IMR-90 (cell line): Measurements from ENCODE around the gene TMEM223. TPM values are rescaled to one million over a fixed set of nuclear protein-coding genes. Genes with fewer than 3 reads are reported as not detected.

Experiments
- ATAC-seq: fragments of 200-7000 bp; cut with Tn5 transposase; 2 replicates; pipeline ENCODE4 v1.9.1; 2020; ENCODE audit warnings: low read depth, mild to moderate bottlenecking, moderate library complexity
- BruUV-seq: library from RNA; stranded (reverse); fragments of 400-500 nt; replicated peaks from 2 replicates; lab custom pipeline; 2021; lab: Mats Ljungman, UMichigan
- CTCF ChIA-PET: fragments of 300-600 bp; formaldehyde crosslinking; extraction: SDS; loops from one replicate; lab custom pipeline; 2021; ENCODE audit warnings: antibody characterized with exemption; lab: Yijun Ruan, JAX
- POLR2A ChIA-PET: fragments of 300-600 bp; sonication (Branson Sonifier 250); formaldehyde crosslinking; loops from one replicate; lab custom pipeline; 2022; ENCODE audit warnings: antibody characterized with exemption; ENCODE audit not compliant: unreplicated experiment; lab: Charles Lee
- DNase-seq: peaks from one replicate; pipeline ENCODE4 v3.0.0; 2013
- H2AFZ ChIP-seq: replicated peaks from 2 replicates; pipeline ENCODE3; 2013; ENCODE audit warnings: low read length, mild to moderate bottlenecking; ENCODE audit not compliant: poor library complexity
- H2AK5ac ChIP-seq: 2 replicates; pipeline ENCODE4 v1.6.1; 2013; ENCODE audit warnings: low read depth, low read length, inconsistent platforms
- H2AK9ac ChIP-seq: replicated peaks from 2 replicates; pipeline ENCODE3; 2013; ENCODE audit warnings: mild to moderate bottlenecking, low read depth, low read length, moderate library complexity; ENCODE audit not compliant: poor library complexity
- H2BK120ac ChIP-seq: 2 replicates; pipeline ENCODE4 v1.6.1; 2013; ENCODE audit warnings: low read depth, low read length, inconsistent platforms
- H2BK15ac ChIP-seq: 3 replicates; pipeline ENCODE4 v1.6.1; 2013; ENCODE audit warnings: low read depth, low read length, inconsistent platforms
- H2BK20ac ChIP-seq: 2 replicates; pipeline ENCODE4 v1.6.1; 2013; ENCODE audit warnings: low read depth, mild to moderate bottlenecking, inconsistent platforms, low read length, moderate library complexity
- H2BK5ac ChIP-seq: 2 replicates; pipeline ENCODE4 v1.6.1; 2013; ENCODE audit warnings: mild to moderate bottlenecking, low read depth, low read length, inconsistent platforms; ENCODE audit not compliant: poor library complexity, severe bottlenecking
- H3K14ac ChIP-seq: replicated peaks from 2 replicates; pipeline ENCODE4 v1.6.1; 2013; ENCODE audit warnings: low read depth, low read length, inconsistent platforms
- H3K18ac ChIP-seq: 2 replicates; pipeline ENCODE4 v1.6.1; 2013; ENCODE audit warnings: low read depth, low read length, control low read depth
- H3K23ac ChIP-seq: 2 replicates; pipeline ENCODE4 v1.6.1; 2013; ENCODE audit warnings: low read depth, low read length, inconsistent platforms
- H3K27ac ChIP-seq: 2 replicates; pipeline ENCODE4 v1.5.1; 2013; ENCODE audit warnings: mild to moderate bottlenecking, control low read depth, low read length; ENCODE audit not compliant: insufficient read depth
- H3K27me3 ChIP-seq: 2 replicates; pipeline ENCODE4 v1.6.1; 2013; ENCODE audit warnings: low read length; ENCODE audit not compliant: control insufficient read depth, insufficient read depth
- H3K36me3 ChIP-seq: 2 replicates; pipeline ENCODE4 v1.6.1; 2013; ENCODE audit warnings: low read length, mixed read lengths; ENCODE audit not compliant: control insufficient read depth, insufficient read depth
- H3K4ac ChIP-seq: 2 replicates; pipeline ENCODE4 v1.6.1; 2013; ENCODE audit warnings: low read depth, low read length, inconsistent platforms
- H3K4me1 ChIP-seq: 2 replicates; pipeline ENCODE4 v1.6.1; 2013; ENCODE audit warnings: low read length, mixed read lengths; ENCODE audit not compliant: control insufficient read depth, insufficient read depth
- H3K4me2 ChIP-seq: 2 replicates; pipeline ENCODE4 v1.6.1; 2013; ENCODE audit warnings: low read depth, mild to moderate bottlenecking, control low read depth, low read length, moderate library complexity
- H3K4me3 ChIP-seq: 2 replicates; pipeline ENCODE4 v1.5.1; 2013; ENCODE audit warnings: low read depth, mild to moderate bottlenecking, control low read depth, low read length, moderate library complexity; ENCODE audit not compliant: insufficient read depth
- H3K56ac ChIP-seq: 2 replicates; pipeline ENCODE4 v1.6.1; 2013; ENCODE audit warnings: low read length, inconsistent platforms; ENCODE audit not compliant: insufficient read depth; ENCODE audit errors: extremely low read depth
- H3K79me1 ChIP-seq, 2 experiments: 2 replicates each; pipeline ENCODE4 v1.6.1; 2013; ENCODE audit warnings: low read length in 2 of 2, inconsistent platforms in 1 of 2, low read depth in 1 of 2
- H3K9ac ChIP-seq: 2 replicates; pipeline ENCODE4 v1.6.1; 2013; ENCODE audit warnings: low read depth, low read length, control low read depth
- H3K9me1 ChIP-seq: 2 replicates; pipeline ENCODE4 v1.6.1; 2013; ENCODE audit warnings: low read length, inconsistent platforms; ENCODE audit not compliant: insufficient read depth
- H3K9me3 ChIP-seq: 2 replicates; pipeline ENCODE4 v1.6.1; 2013; ENCODE audit warnings: low read length; ENCODE audit not compliant: control insufficient read depth, insufficient read depth
- H4K20me1 ChIP-seq: 2 replicates; pipeline ENCODE4 v1.6.1; 2013; ENCODE audit warnings: low read length, inconsistent platforms; ENCODE audit not compliant: insufficient read depth
- H4K5ac ChIP-seq: 2 replicates; pipeline ENCODE4 v1.6.1; 2013; ENCODE audit warnings: mild to moderate bottlenecking, low read depth, low read length, control low read depth
- H4K8ac ChIP-seq, 2 experiments: 2 replicates each; pipeline ENCODE4 v1.6.1; 2013; ENCODE audit warnings: low read depth in 2 of 2, low read length in 2 of 2, control low read depth in 1 of 2, inconsistent platforms in 1 of 2
- H4K91ac ChIP-seq: 2 replicates; pipeline ENCODE4 v1.6.1; 2013; ENCODE audit warnings: low read depth, low read length, inconsistent platforms; ENCODE audit not compliant: insufficient read depth
- CEBPB ChIP-seq: IDR thresholded peaks from 2 replicates; pipeline ENCODE4 v1.6.1; 2012; ENCODE audit warnings: low read depth, low read length, improper control_type of control experiment
- ELK1 ChIP-seq: fragments of 150-350 bp; IDR thresholded peaks from 2 replicates; pipeline ENCODE4 v1.6.1; 2016; ENCODE audit warnings: low read depth, mild to moderate bottlenecking, low read length, moderate library complexity, borderline replicate concordance
- POLR2A ChIP-seq: IDR thresholded peaks from 2 replicates; pipeline ENCODE4 v1.6.1; 2012; ENCODE audit warnings: mild to moderate bottlenecking, low read depth, low read length
- RAD21 ChIP-seq: IDR thresholded peaks from 2 replicates; pipeline ENCODE4 v1.6.1; 2012; ENCODE audit warnings: low read length, improper control_type of control experiment
- RFX5 ChIP-seq: IDR thresholded peaks from 2 replicates; pipeline ENCODE4 v1.8.0; 2012; ENCODE audit warnings: low read depth, mild to moderate bottlenecking, low read length, moderate library complexity
- USF2 ChIP-seq: fragments of 150-350 bp; IDR thresholded peaks from 2 replicates; pipeline ENCODE4 v1.6.1; 2017; ENCODE audit warnings: mild to moderate bottlenecking, antibody characterized with exemption, low read length, low read depth
- WGBS, 2 experiments: methylation state at CpG; one replicate each; pipeline versions ENCODE4 v1.1.5 to v1.1.7; 2013; ENCODE audit warnings: missing lambda C conversion rate in 2 of 2; ENCODE audit not compliant: insufficient read length in 1 of 2; ENCODE audit errors: extremely low coverage in 2 of 2; 5-methylcytosine and 5-hydroxymethylcytosine counted together
- dilution Hi-C: fragments of 300-500 bp; cut with HindIII; formaldehyde crosslinking; loops from one replicate; pipeline ENCODE4 v1.14.3; 2018; ENCODE audit warnings: low sequenced_read_pairs; ENCODE audit not compliant: unreplicated experiment
- in situ Hi-C: fragments of 300-500 bp; cut with MboI; formaldehyde crosslinking; loops from 3 replicates; pipeline ENCODE4 v1.14.3; 2019; ENCODE audit warnings: low sequenced_read_pairs, inconsistent platforms, mixed read lengths
- intact Hi-C: fragments of 100-400 bp; cut with micrococcal nuclease; formaldehyde crosslinking; loops from 2 replicates; pipeline ENCODE4 v1.10.0; 2022
- polyA plus RNA-seq, 3 experiments: library from polyadenylated mRNA; depleted of rRNA; stranded (reverse); fragments of >200 nt; gene quantifications; 2 replicates each; pipeline ENCODE4 v1.2.3, GENCODE V29; 2012; ENCODE audit warnings: low replicate concordance in 1 of 3
- total RNA-seq: library from RNA; depleted of rRNA; stranded (reverse); fragments of >200 nt; gene quantifications from 2 replicates; pipeline ENCODE4 v1.2.3, GENCODE V29; 2012

TMEM223 gene
- total and polyA plus RNA-seq, 2 of the 4 experiments (the other 2 are of a cell fraction), result 9.7 to 15.7 TPM

- no peak overlapping the region for H3K18ac ChIP-seq
- no peak overlapping the region for H3K56ac ChIP-seq
- no peak overlapping the region for H3K23ac ChIP-seq
- H3K9me3 ChIP-seq, result no peaks in the 10 kb centered on the region
- no peaks in the 10 kb centered on the region for H3K9me1 ChIP-seq
- H4K8ac ChIP-seq, result no peak overlapping the region
- intact Hi-C loops, result no loop called here
- H3K4me3 ChIP-seq, result no peak overlapping the region
- H3K79me1 ChIP-seq, result peaks cover 0 to 3% of the 10 kb centered on the region in 2 experiments; a peak in 2 of 4 replicates
- BruUV-seq, result no TSS peak
- peaks cover 56% of the 10 kb centered on the region for H3K36me3 ChIP-seq
- H2AK5ac ChIP-seq, result no peak overlapping the region
- H4K91ac ChIP-seq, result no peak overlapping the region
- in situ Hi-C loops, result no loop called here
- no peak overlapping the region for H2AFZ ChIP-seq
- H3K27ac ChIP-seq, result no peak overlapping the region
- WGBS, 2 experiments, result 84% methylated on average over 3 of the region's 4 CpGs; no CpG with 5 or more reads in 1 of the 2 experiments
- DNase-seq (no peak), ATAC-seq (no peak)
- H2BK120ac ChIP-seq, result no peak overlapping the region
- H3K9ac ChIP-seq, result no peak overlapping the region
- no peak for TF ChIP-seq ELK1
- TF ChIP-seq RFX5, result no peak
- TF ChIP-seq RAD21, result no peak
- TF ChIP-seq POLR2A, result no peak
- no peak for TF ChIP-seq USF2
- no peak for TF ChIP-seq CEBPB
- H2AK9ac ChIP-seq, result no peak overlapping the region
- H3K14ac ChIP-seq, result no peak overlapping the region
- no peak overlapping the region for H2BK20ac ChIP-seq
- no peak overlapping the region for H2BK5ac ChIP-seq
- H3K4me1 ChIP-seq, result no peaks in the 10 kb centered on the region
- no peaks in the 10 kb centered on the region for H3K27me3 ChIP-seq
- dilution Hi-C loops, result no loop called here
- no peak overlapping the region for H4K5ac ChIP-seq
- no peak overlapping the region for H3K4me2 ChIP-seq
- CTCF ChIA-PET, result interaction anchor here (0.6 to 0.9 kb wide), 3 partner anchors 11 to 31 kb away, joined by 3 read pairs; no protein-coding TSS in a partner anchor
- POLR2A ChIA-PET, result no interaction called here
- no peak overlapping the region for H2BK15ac ChIP-seq
- H3K4ac ChIP-seq, result no peak overlapping the region
- H4K20me1 ChIP-seq, result no peaks in the 10 kb centered on the region
These were observed 25.3 kb upstream of the TMEM223 start for GRCh38 chr11:62817129-62817528.
